ENCODE results near the gene RAF1. TPM values are rescaled to one million over a fixed set of nuclear protein-coding genes. Genes with fewer than 3 reads are reported as not detected.
"Not testable (repeated sequence)": the region's sequence is repeated elsewhere in the genome, so short reads cannot be mapped to it uniquely, and the experiment has no call there.

RAF1 gene
- total and polyA plus RNA-seq, 2 donors (not counting 1 experiment from before 2014, with no cell fraction given): 84.3 to 126 TPM

DNA sequence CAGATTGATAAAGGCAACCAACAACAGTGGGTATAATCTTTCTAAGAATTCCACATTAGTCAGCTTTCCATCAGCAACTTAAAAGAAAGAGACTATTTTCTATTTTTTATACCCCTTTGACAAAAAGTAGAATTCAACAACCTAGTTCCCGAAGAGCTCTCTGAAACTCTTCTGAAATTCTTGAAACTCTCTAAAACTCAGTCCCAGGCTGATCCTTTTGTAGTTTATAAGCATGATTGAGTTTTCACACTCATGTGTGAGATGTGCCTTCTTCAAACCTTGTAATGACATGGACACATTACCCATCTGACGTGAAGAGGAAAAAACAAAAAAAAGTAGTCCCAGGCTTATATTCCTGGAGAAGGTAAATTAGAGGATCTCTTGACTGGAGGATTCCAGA, 31.4 kb downstream of the RAF1 start:
- Histone ChIP-seq H3K36me3 (replicated peaks in 1 of 2; ENCODE audit: control extremely low read depth in 1 of 2, control insufficient read depth in 1 of 2, extremely low read depth in 1 of 2, insufficient read depth in 2 of 2, low read length in 1 of 2) (peaks cover 0 to 10% of the 10 kb centered on the region in 2 experiments), H3K4me1 (ENCODE audit: control insufficient read depth in 2 of 2, insufficient read depth in 2 of 2, low read length in 2 of 2) (peaks cover 4 to 9% of the 10 kb centered on the region in 2 donors), H3K79me2 (ENCODE audit: control insufficient read depth, insufficient read depth, low read length) (peaks cover 100% of the 10 kb centered on the region), H4K20me1 (ENCODE audit: control insufficient read depth, insufficient read depth, low read length, poor library complexity, severe bottlenecking) (peaks cover 78% of the 10 kb centered on the region), H3K9ac (ENCODE audit: low read length) (no peak overlapping the region), H3K27me3 (replicated peaks in 1 of 4; ENCODE audit: control extremely low read depth in 1 of 4, control insufficient read depth in 3 of 4, insufficient read depth in 4 of 4, low read length in 3 of 4) (no peaks in the 10 kb centered on the region), H3K4me2 (replicated peaks; ENCODE audit: low read depth, low read length, poor library complexity, severe bottlenecking) (no peak overlapping the region), H3K9me3 (ENCODE audit: control extremely low read depth in 1 of 3, control insufficient read depth in 2 of 3, insufficient read depth in 1 of 3, low read length in 2 of 3) (no peaks in the 10 kb centered on the region), H3K27ac (ENCODE audit: low read length in 2 of 2) (no peak overlapping the region), H2AFZ (ENCODE audit: insufficient read depth, low read depth, low read length, poor library complexity, severe bottlenecking) (no peak overlapping the region), H3K4me3 (ENCODE audit: control extremely low read depth in 1 of 5, extremely low read depth in 1 of 5, insufficient read depth in 1 of 5, low read depth in 2 of 5, low read length in 4 of 5) (no peak overlapping the region)
- no peaks in the 10 kb centered on the region for H3K27me3 Mint-ChIP-seq
- H3K4me1 Mint-ChIP-seq: peaks cover 46% of the 10 kb centered on the region
- no peak overlapping the region for H3K4me3 Mint-ChIP-seq
- POLR2A ChIA-PET: interaction anchor here (0.6 kb wide), 1 partner anchor 9 kb away, joined by 3 read pairs; no protein-coding TSS in a partner anchor
- CTCF ChIA-PET: no interaction called here
- ATAC-seq (ENCODE audit: low read depth) (no peak), DNase-seq (no peak)
- H3K27ac Mint-ChIP-seq: no peak overlapping the region
- TF ChIP-seq EZH2 (IDR thresholded peaks at IDR 0.05; ENCODE audit: borderline replicate concordance, insufficient read depth, low read depth, low read length, poor library complexity, severe bottlenecking) (no peak), CTCF (IDR thresholded peaks at IDR 0.05) (no peak)
- intact Hi-C loops (cut with micrococcal nuclease): no loop called here
- no peaks in the 10 kb centered on the region for H3K9me3 Mint-ChIP-seq (ENCODE audit: insufficient read depth)
- no CpG with 5 or more reads among the region's 2 CpGs for WGBS (ENCODE audit: insufficient coverage)

DNA sequence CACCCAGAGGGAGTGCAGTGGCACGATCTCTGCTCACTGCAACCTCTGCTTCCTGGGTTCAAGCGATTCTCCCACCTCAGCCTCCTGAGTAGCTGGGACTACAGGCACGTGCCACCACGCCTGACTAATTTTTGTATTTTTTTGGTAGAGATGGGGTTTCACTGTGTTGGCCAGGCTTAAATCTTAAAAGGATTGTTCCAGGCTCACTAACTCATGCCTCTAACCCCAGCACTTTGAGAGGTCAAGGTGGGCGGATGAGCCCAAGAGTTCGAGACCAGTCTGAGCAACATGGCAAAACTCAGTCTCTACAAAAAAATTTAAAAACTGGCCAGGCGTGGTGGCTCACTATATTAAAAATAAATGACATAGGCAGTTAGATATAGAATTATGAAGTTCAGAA, 33.1 kb downstream of the RAF1 start:
- Mint-ChIP-seq H3K4me1 (peaks cover 44% of the 10 kb centered on the region), H3K27ac (peak overlapping the region; percentile 37)
- Histone ChIP-seq H3K79me2 (ENCODE audit: control insufficient read depth, insufficient read depth, low read length) (peaks cover 100% of the 10 kb centered on the region), H3K4me1 (ENCODE audit: control insufficient read depth in 2 of 2, insufficient read depth in 2 of 2, low read length in 2 of 2) (peaks cover 10 to 16% of the 10 kb centered on the region in 2 donors), H4K20me1 (ENCODE audit: control insufficient read depth, insufficient read depth, low read length, poor library complexity, severe bottlenecking) (peaks cover 75% of the 10 kb centered on the region)
- DNase-seq; H3K9me3 ChIP-seq (ENCODE audit: control extremely low read depth in 1 of 3, control insufficient read depth in 2 of 3, insufficient read depth in 1 of 3, low read length in 2 of 3); H3K4me3 Mint-ChIP-seq; CTCF ChIA-PET; H3K27me3 Mint-ChIP-seq; H3K4me3 ChIP-seq (ENCODE audit: control extremely low read depth in 1 of 5, extremely low read depth in 1 of 5, insufficient read depth in 1 of 5, low read depth in 2 of 5, low read length in 4 of 5); H3K27ac ChIP-seq (ENCODE audit: low read length in 2 of 2); H2AFZ ChIP-seq (ENCODE audit: insufficient read depth, low read depth, low read length, poor library complexity, severe bottlenecking); H3K36me3 ChIP-seq (replicated peaks in 1 of 2; ENCODE audit: control extremely low read depth in 1 of 2, control insufficient read depth in 1 of 2, extremely low read depth in 1 of 2, insufficient read depth in 2 of 2, low read length in 1 of 2); ATAC-seq (ENCODE audit: low read depth); H3K4me2 ChIP-seq (replicated peaks; ENCODE audit: low read depth, low read length, poor library complexity, severe bottlenecking); H3K9ac ChIP-seq (ENCODE audit: low read length); H3K9me3 Mint-ChIP-seq (ENCODE audit: insufficient read depth); POLR2A ChIA-PET; H3K27me3 ChIP-seq (replicated peaks in 1 of 4; ENCODE audit: control extremely low read depth in 1 of 4, control insufficient read depth in 3 of 4, insufficient read depth in 4 of 4, low read length in 3 of 4); intact Hi-C loops (cut with micrococcal nuclease): not testable (repeated sequence)
- WGBS (ENCODE audit: insufficient coverage): 100% methylated on average over 1 of the region's 7 CpGs

Measured in B cell (primary cell).